ENCODE results near the gene KLHL26. TPM values are rescaled to one million over a fixed set of nuclear protein-coding genes. Genes with fewer than 3 reads are reported as not detected.

The KLHL26 gene
- total RNA-seq, 1 experiment from 2014 or later = 10.7 TPM

DNA sequence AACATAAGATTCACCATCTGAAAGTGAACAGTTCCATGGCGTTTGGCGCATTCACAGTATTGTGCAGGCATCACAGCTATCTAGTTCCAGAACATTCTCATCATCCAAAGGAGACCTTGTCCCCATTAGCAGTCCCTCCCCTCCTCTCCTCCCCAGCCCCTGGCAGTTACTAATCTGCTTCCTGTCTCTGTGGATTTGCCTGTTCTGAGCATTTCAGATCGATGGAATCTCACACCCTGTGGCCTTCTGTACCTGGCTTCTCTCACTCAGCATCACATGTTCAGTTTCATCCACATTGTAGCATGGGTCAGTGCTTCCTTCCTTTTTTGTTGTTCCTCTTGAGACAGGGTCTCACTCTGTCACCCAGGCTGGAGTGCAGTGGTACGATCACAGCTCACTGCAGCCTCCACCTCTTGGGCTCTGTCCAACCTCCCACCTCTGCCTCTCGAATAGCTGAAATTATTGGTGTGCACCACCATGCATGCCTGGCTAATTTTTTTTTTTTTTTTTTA is 81.2 kb downstream of the KLHL26 start:
- Histone ChIP-seq H3K4ac (ENCODE audit: low read depth, low read length) (no peak overlapping the region), H3K79me2 (ENCODE audit: insufficient read depth, low read length) (no peaks in the 10 kb centered on the region), H4K8ac (replicated peaks; ENCODE audit: insufficient read length, low read depth, low read length) (no peak overlapping the region), H3K56ac (ENCODE audit: insufficient read length, low read depth, low read length) (no peak overlapping the region), H3K23me2 (ENCODE audit: insufficient read length, low read depth, low read length, poor library complexity, severe bottlenecking) (no peaks in the 10 kb centered on the region), H4K5ac (ENCODE audit: insufficient read length, low read depth, low read length) (no peak overlapping the region), H2BK20ac (ENCODE audit: low read depth, low read length, poor library complexity, severe bottlenecking) (no peak overlapping the region), H3K4me2 (ENCODE audit: insufficient read depth, insufficient read length, low read length) (no peak overlapping the region), H4K20me1 (ENCODE audit: control insufficient read depth, insufficient read depth, insufficient read length) (no peaks in the 10 kb centered on the region), H3K18ac (ENCODE audit: insufficient read length, low read depth, low read length) (no peak overlapping the region), H3K4me1 (ENCODE audit: insufficient read depth, low read length) (no peaks in the 10 kb centered on the region; the same call in 1 of the 2 replicates), H3K79me1 (ENCODE audit: insufficient read depth, low read depth, low read length, poor library complexity, severe bottlenecking) (no peaks in the 10 kb centered on the region), H3K23ac (ENCODE audit: insufficient read length, low read depth, low read length) (no peak overlapping the region), H2BK15ac (ENCODE audit: low read depth, low read length) (no peak overlapping the region), H2AFZ (ENCODE audit: low read length) (no peak overlapping the region), H2BK12ac (ENCODE audit: insufficient read length, low read depth, low read length) (no peak overlapping the region), H3K14ac (ENCODE audit: insufficient read depth, low read length) (no peak overlapping the region), H3K27ac (ENCODE audit: insufficient read length, low read depth, low read length) (no peak overlapping the region), H3T11ph (ENCODE audit: low read length) (no peak overlapping the region), H2BK120ac (ENCODE audit: low read depth, low read length, poor library complexity, severe bottlenecking) (no peak overlapping the region), H3K9ac (ENCODE audit: extremely low read depth, insufficient read length, low read length) (no peak overlapping the region), H3K9me3 (ENCODE audit: control insufficient read depth, low read depth, low read length) (no peaks in the 10 kb centered on the region), H3K27me3 (ENCODE audit: insufficient read depth, low read length) (no peaks in the 10 kb centered on the region), H4K91ac (ENCODE audit: insufficient read length, low read depth, low read length) (no peak overlapping the region), H2AK5ac (ENCODE audit: insufficient read length, low read length) (no peak overlapping the region), H2BK5ac (ENCODE audit: insufficient read length, low read length) (no peak overlapping the region)
- no peaks in the 10 kb centered on the region; the same call in 1 of the 2 replicates for H3K27me3 Mint-ChIP-seq (ENCODE audit: low read depth)
- H3K9me3 Mint-ChIP-seq = no peaks in the 10 kb centered on the region
- no peak for DNase-seq
- H3K36me3 Mint-ChIP-seq (ENCODE audit: insufficient read depth in 1 of 3, low read depth in 3 of 3) = peaks cover 0 to 9% (median 7%) of the 10 kb centered on the region in 3 experiments; a peak in 3 of 7 replicates
- peak overlapping the region in 1 of 3 experiments; percentile 95; a peak in 2 of 7 replicates for H3K27ac Mint-ChIP-seq
- peaks cover 8 to 14% of the 10 kb centered on the region in 2 experiments for H3K4me1 Mint-ChIP-seq
- peak overlapping the region in 1 of 2 experiments; percentile 30; a peak in 1 of 5 replicates for H3K4me3 Mint-ChIP-seq
- no CpG with 5 or more reads among the region's 5 CpGs for WGBS (ENCODE audit: extremely low coverage, insufficient read length, low lambda C conversion rate)
- TF ChIP-seq, protein P1, sequence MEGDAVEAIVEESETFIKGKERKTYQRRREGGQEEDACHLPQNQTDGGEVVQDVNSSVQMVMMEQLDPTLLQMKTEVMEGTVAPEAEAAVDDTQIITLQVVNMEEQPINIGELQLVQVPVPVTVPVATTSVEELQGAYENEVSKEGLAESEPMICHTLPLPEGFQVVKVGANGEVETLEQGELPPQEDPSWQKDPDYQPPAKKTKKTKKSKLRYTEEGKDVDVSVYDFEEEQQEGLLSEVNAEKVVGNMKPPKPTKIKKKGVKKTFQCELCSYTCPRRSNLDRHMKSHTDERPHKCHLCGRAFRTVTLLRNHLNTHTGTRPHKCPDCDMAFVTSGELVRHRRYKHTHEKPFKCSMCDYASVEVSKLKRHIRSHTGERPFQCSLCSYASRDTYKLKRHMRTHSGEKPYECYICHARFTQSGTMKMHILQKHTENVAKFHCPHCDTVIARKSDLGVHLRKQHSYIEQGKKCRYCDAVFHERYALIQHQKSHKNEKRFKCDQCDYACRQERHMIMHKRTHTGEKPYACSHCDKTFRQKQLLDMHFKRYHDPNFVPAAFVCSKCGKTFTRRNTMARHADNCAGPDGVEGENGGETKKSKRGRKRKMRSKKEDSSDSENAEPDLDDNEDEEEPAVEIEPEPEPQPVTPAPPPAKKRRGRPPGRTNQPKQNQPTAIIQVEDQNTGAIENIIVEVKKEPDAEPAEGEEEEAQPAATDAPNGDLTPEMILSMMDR (conservative IDR thresholded peaks at IDR 0.05) = no peak

Measured in H9 (cell line).